GM12864 (cell line): ENCODE results near the gene SFRP4.

Experiments used
- DNase-seq: peaks from one replicate; pipeline ENCODE4 v3.0.0-alpha.2; 2011; ENCODE audit warnings: low read depth
- H3K4me3 ChIP-seq: 2 replicates; pipeline ENCODE4 v1.5.1; 2011; ENCODE audit warnings: mild to moderate bottlenecking, low read depth, low read length, control low read depth
- TF ChIP-seq, protein P1 (sequence below): IDR thresholded peaks from 2 replicates; pipeline ENCODE4 v1.5.1; 2011; ENCODE audit warnings: low read depth, mild to moderate bottlenecking, moderate library complexity, low read length, control low read depth, inconsistent platforms; ENCODE audit errors: missing control alignments

Gene SFRP4

DNA sequence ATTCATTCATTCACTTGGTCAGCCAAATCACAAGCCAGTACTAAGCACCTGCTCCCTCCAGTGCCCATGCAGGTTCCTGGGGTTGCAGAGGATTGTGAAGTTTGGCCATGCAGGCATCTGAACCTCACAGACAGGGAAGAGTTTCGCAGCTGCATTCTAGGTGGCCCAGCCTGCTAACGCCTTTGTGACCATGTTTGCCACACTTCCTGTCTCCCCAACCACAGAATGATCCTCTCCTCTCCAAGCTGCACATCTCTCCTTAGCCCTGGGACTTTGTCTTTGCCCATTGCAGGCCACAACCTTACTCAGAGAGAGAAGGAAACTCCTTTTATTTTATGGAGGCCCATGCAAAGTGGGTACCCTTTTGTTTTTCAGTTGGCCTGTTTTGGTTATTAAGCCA is 35.6 kb upstream of the SFRP4 start:
- DNase-seq, result no peak
- TF ChIP-seq, protein P1, sequence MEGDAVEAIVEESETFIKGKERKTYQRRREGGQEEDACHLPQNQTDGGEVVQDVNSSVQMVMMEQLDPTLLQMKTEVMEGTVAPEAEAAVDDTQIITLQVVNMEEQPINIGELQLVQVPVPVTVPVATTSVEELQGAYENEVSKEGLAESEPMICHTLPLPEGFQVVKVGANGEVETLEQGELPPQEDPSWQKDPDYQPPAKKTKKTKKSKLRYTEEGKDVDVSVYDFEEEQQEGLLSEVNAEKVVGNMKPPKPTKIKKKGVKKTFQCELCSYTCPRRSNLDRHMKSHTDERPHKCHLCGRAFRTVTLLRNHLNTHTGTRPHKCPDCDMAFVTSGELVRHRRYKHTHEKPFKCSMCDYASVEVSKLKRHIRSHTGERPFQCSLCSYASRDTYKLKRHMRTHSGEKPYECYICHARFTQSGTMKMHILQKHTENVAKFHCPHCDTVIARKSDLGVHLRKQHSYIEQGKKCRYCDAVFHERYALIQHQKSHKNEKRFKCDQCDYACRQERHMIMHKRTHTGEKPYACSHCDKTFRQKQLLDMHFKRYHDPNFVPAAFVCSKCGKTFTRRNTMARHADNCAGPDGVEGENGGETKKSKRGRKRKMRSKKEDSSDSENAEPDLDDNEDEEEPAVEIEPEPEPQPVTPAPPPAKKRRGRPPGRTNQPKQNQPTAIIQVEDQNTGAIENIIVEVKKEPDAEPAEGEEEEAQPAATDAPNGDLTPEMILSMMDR, result no peak
- no peak overlapping the region for H3K4me3 ChIP-seq

DNA sequence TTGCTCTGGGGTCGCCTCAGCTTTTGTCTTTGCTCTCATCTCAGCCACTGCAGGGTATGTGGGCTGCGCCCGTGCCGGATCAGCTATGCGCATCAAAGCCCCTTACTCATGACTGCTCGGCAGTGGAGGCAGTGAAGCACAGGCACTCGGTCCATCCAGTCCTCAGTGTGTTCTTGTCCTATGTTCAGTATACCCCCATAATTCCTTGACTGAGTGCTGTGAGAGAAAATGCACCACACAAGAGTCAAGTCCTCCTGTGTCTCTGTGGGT is 31.3 kb upstream of the SFRP4 start:
- H3K4me3 ChIP-seq, result no peak overlapping the region
- TF ChIP-seq, protein P1, result no peak
- no peak for DNase-seq

DNA sequence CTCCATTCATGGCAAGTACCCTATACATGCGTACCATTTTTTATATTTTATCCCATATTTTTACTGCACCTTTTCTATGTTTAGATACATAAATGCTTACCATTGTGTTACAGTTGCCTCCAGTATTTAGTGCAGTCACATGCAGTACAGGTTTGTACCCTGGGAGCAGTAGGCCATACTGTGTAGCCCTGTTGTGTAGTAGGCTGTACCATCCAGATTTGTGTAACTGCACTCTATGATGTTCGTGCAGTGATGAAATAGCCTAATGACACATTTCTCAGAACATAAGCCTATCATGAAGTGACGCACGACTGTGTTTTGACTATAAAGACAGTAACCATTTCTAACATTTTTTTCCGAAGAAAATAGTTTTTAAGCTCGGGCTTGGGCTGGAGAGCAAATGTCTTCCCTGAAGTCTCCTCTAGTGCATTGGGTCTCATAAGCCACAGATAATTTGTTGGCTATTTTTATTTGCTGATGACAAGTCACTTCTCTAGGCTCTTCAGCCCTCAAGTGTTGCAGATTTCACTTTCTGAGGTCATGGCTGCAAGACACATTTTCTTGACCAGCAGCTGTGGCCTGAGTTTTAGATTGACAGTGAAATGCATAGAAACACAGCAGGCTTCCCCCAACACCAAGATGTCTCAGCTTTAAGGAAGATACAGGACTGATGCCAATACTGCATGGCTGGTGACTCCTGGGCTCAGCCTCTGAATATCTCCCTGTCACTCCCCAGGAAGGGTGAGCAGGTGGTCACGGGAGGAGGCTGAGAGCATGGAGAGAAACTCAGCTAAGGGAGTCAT is 30.7 kb upstream of the SFRP4 start:
- H3K4me3 ChIP-seq, result no peak overlapping the region
- TF ChIP-seq, protein P1, result no peak
- DNase-seq, result no peak

DNA sequence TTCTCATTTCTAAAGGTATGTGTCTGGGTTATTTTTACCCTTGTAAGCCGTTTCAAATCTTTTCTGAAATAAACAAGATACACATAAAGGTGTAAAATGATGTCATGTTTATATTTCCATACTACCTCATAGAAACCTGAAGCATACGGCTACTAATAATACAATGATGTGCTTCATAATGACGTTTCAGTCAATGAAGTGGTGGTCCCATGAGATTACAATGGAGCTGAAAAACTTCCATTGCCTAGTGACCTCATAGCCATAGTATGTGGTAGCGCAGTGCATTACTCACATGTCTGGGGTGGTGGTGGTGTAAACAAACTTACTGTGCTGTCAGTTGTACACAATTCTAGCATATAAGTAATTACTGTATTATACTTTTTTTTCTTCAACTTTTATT is 28.7 kb upstream of the SFRP4 start:
- DNase-seq, result no peak
- TF ChIP-seq, protein P1, result no peak
- H3K4me3 ChIP-seq, result no peak overlapping the region

DNA sequence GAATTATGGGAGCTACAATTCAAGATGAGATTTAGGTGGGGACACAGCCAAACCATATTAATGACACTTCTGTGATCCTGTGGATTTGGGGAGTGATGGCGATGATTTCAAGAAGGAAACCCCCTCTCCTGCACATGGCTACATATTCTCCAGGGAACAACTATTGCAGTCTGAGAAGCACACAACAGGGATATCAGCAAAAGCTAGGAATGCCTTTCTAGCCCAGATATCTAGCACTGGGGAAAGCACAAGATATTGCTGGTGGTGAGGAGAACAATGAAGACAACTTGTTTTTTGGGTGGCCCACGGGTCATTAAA is 28.1 kb upstream of the SFRP4 start:
- H3K4me3 ChIP-seq, result no peak overlapping the region
- TF ChIP-seq, protein P1, result no peak
- no peak for DNase-seq

DNA sequence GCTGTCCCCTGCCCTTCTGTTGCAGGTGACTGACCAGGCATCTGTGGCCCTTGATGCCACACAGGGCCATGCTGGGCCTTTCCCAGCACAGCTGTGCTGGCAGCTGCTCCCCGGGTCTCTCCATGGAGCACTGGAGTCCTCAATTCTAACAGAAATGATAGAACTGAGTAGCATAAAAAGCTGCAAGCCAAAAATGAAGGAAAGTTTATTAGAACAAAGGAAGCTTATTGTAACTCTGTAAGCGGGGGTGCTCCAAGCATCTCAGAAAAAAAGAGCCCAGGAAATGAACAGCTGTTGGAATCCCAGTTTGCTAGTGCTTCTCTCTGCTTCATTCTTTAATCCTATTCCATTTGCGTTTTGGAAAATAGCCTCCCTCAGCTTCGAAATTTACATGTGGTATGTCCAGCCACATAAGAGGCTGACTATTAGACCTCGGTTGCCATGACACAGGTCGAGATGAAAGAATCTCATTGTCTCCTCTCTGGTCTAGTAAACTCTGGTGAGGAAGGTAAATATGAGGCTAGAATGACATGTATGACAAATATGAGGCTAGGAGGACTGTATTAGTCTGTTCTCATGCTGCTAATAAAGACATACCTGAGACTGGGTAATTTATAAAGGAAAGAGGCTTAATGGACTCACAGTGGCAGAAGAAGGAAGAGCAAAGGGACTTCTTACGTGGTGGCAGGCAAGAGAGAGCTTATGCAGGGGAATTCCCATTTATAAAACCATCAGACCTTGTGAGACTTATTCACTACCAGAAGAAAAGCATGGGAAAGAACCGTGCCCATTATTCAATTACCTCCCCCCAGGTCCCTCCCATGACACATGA is 27.5 kb upstream of the SFRP4 start:
- no peak for DNase-seq
- H3K4me3 ChIP-seq, result no peak overlapping the region
- TF ChIP-seq, protein P1, result no peak
